NT2/D1 (cell line): ENCODE measurements around the gene STK17A.
A peak's percentile ranks its signal among the peaks of the same experiment; 100 is the strongest.

Source experiments
- DNase-seq: peaks from one replicate; pipeline ENCODE4 v3.0.0-alpha.2; 2011; ENCODE audit warnings: low read depth, low spot score
- H3K27me3 ChIP-seq: 2 replicates; pipeline ENCODE4 v1.6.0; 2011; ENCODE audit warnings: mild to moderate bottlenecking; ENCODE audit not compliant: insufficient read length, insufficient read depth
- H3K36me3 ChIP-seq: 2 replicates; pipeline ENCODE4 v1.6.1; 2011; ENCODE audit warnings: mild to moderate bottlenecking, low read length, mixed read lengths; ENCODE audit not compliant: insufficient read depth, insufficient read length
- H3K4me1 ChIP-seq: 2 replicates; pipeline ENCODE4 v1.5.1; 2011; ENCODE audit not compliant: insufficient read depth, insufficient read length
- H3K4me3 ChIP-seq: 2 replicates; pipeline ENCODE4 v1.5.1; 2011; ENCODE audit warnings: low read depth; ENCODE audit not compliant: insufficient read length
- H3K9ac ChIP-seq: 2 replicates; pipeline ENCODE4 v1.6.0; 2011; ENCODE audit warnings: low read depth; ENCODE audit not compliant: insufficient read length
- H3K9me3 ChIP-seq: 2 replicates; pipeline ENCODE4 v1.5.1; 2011; ENCODE audit warnings: mild to moderate bottlenecking, low read length; ENCODE audit not compliant: insufficient read depth
- SUZ12 ChIP-seq: IDR thresholded peaks from 2 replicates; pipeline ENCODE4 v1.6.1; 2011; ENCODE audit not compliant: insufficient read length, insufficient read depth; ENCODE audit errors: extremely low read depth
- YY1 ChIP-seq: IDR thresholded peaks from 2 replicates; pipeline ENCODE4 v1.6.1; 2011; ENCODE audit not compliant: insufficient read length, insufficient read depth
- ZNF274 ChIP-seq: IDR thresholded peaks from 2 replicates; pipeline ENCODE4 v1.6.1; 2011; ENCODE audit warnings: mild to moderate bottlenecking, low read depth, low read length

STK17A gene

DNA sequence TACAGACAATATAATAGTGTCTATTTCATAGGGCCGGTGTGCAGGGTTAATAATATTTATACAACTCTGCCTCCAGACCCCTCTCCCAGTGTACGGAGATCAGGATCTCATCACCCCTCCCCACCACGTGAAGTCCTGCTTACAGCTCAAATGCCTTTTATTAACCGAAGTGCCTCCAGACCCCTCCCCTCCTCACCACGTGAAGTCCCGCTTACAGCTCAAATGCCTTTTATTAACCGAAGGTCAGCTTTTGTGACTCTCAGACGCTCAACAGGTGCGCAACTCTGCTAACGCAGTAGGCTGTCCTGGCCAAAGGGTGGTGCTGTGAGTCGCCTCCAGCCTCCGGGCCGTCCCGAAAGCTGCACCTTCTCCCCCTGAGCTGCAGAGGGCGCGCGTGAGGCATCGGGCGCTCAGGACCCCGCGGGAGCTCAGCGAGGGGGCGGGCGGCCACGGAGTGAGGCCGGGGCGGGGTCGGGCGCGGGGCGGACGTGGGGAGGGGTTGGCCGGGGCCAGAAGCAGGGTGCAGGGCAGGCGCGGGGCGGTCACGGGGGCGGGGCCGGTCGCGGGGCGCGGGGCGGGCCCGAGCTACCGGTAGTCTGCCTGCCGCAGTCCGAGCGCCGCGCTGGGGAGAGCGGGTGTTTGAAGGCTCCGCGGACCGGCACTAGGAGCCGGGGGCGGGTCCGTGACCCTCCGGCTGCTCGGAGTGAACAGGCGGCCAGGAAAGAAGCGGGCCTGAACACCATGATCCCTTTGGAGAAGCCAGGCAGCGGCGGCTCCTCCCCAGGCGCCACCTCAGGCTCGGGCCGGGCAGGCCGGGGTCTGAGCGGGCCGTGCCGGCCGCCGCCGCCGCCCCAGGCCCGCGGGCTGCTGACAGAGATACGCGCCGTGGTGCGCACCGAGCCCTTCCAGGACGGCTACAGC is at the start of gene STK17A:
TSS of gene STK17A (plus strand) at position 606 of the 921 bp plus-strand sequence. CDS start at position 742, 136 bp downstream.
- Histone ChIP-seq H3K27me3 (peaks cover 20% of the 10 kb centered on the region), H3K9ac (peak within 1 kb of the TSS; percentile 88), H3K4me3 (peak within 1 kb of the TSS; percentile 78), H3K9me3 (no peaks in the 10 kb centered on the region), H3K36me3 (no peaks in the 10 kb centered on the region), H3K4me1 (peaks cover 3% of the 10 kb centered on the region)
- peak; percentile 96 for DNase-seq
- TF ChIP-seq YY1 (no peak), SUZ12 (no peak), ZNF274 (no peak)

GRCh38 chr7:43533801-43534479 is 49.0 kb upstream of the STK17A start:
- no peaks in the 10 kb centered on the region for H3K9me3 ChIP-seq
- H3K36me3 ChIP-seq: no peaks in the 10 kb centered on the region
- H3K4me1 ChIP-seq: peaks cover 8% of the 10 kb centered on the region
- H3K9ac ChIP-seq: no peak overlapping the region
- TF ChIP-seq SUZ12 (no peak), ZNF274 (no peak)
- H3K4me3 ChIP-seq: no peak overlapping the region
- DNase-seq: no peak
- no peaks in the 10 kb centered on the region for H3K27me3 ChIP-seq

GRCh38 chr7:43535031-43535451 is 47.9 kb upstream of the STK17A start:
- no peak overlapping the region for H3K9ac ChIP-seq
- H3K4me3 ChIP-seq: no peak overlapping the region
- TF ChIP-seq SUZ12: no peak
- TF ChIP-seq ZNF274: no peak
- no peak for TF ChIP-seq YY1
- no peak for DNase-seq
- no peaks in the 10 kb centered on the region for H3K27me3 ChIP-seq
- no peaks in the 10 kb centered on the region for H3K9me3 ChIP-seq
- no peaks in the 10 kb centered on the region for H3K36me3 ChIP-seq
- peaks cover 8% of the 10 kb centered on the region for H3K4me1 ChIP-seq

- Histone ChIP-seq H3K27me3 (no peaks in the 10 kb centered on the region), H3K9ac (no peak overlapping the region), H3K4me1 (peaks cover 8% of the 10 kb centered on the region), H3K4me3 (no peak overlapping the region), H3K36me3 (no peaks in the 10 kb centered on the region), H3K9me3 (no peaks in the 10 kb centered on the region)
- TF ChIP-seq YY1 (no peak), ZNF274 (no peak), SUZ12 (no peak)
- DNase-seq: no peak
These were observed 46.9 kb upstream of the STK17A start for GRCh38 chr7:43535810-43536585.

DNA sequence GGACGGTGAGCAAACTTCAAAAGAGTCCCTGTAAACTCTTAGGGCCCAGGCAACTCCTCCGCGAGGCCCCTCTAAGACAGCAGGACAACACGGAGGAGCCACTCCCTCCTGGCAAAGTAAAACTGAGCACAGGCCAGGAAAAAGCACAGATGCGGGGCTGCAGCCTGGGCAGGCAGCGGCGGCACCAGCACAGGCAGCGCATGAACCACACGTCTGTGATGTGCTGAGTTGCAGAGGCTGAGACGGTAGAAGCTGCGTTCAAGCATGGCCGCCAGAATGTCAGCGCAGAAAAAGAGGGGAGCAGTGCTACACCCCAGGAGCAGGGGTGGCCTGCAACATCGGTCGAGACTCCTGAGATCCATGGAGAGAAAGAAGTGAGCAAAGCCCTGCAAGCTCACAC is 46.1 kb upstream of the STK17A start:
- Histone ChIP-seq H3K4me3 (no peak overlapping the region), H3K4me1 (peaks cover 8% of the 10 kb centered on the region), H3K9ac (no peak overlapping the region), H3K9me3 (no peaks in the 10 kb centered on the region), H3K36me3 (no peaks in the 10 kb centered on the region), H3K27me3 (no peaks in the 10 kb centered on the region)
- TF ChIP-seq SUZ12 (no peak), ZNF274 (no peak), YY1 (no peak)
- no peak for DNase-seq

- DNase-seq: no peak
- no peaks in the 10 kb centered on the region for H3K9me3 ChIP-seq
- no peak overlapping the region for H3K9ac ChIP-seq
- TF ChIP-seq ZNF274 (no peak), SUZ12 (no peak), YY1 (no peak)
- no peaks in the 10 kb centered on the region for H3K27me3 ChIP-seq
- no peaks in the 10 kb centered on the region for H3K36me3 ChIP-seq
- H3K4me3 ChIP-seq: no peak overlapping the region
- H3K4me1 ChIP-seq: peaks cover 8% of the 10 kb centered on the region
These were observed 45.0 kb upstream of the STK17A start for GRCh38 chr7:43537765-43538403.

DNA sequence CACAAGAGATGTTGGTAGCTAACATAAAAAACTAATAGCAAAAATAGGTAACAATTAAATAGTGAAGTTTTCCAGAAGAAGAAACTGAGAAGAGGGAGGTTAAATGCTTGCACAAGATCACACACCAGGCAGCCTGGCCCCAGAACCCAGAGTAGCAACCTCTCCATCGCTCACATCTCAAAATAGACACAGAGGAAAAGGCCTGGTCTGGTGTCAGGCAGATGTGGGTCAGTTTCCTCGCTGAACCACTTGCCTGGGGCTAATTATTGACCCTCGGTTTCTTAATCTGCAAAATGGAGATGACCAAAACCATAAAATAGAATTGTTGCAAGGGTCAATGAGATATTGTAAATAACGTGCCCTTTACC is 44.5 kb upstream of the STK17A start:
- no peaks in the 10 kb centered on the region for H3K27me3 ChIP-seq
- H3K9me3 ChIP-seq: no peaks in the 10 kb centered on the region
- H3K36me3 ChIP-seq: no peaks in the 10 kb centered on the region
- peaks cover 8% of the 10 kb centered on the region for H3K4me1 ChIP-seq
- DNase-seq: no peak
- no peak overlapping the region for H3K4me3 ChIP-seq
- no peak overlapping the region for H3K9ac ChIP-seq
- TF ChIP-seq YY1: no peak
- TF ChIP-seq ZNF274: no peak
- TF ChIP-seq SUZ12: no peak
